Cardiac muscle cell (in vitro differentiated cells and primary cell): ENCODE results near the gene PRIM1. TPM values are rescaled to one million over a fixed set of nuclear protein-coding genes. Genes with fewer than 3 reads are reported as not detected.
"Not testable (repeated sequence)": the region's sequence is repeated elsewhere in the genome, so short reads cannot be mapped to it uniquely, and the experiment has no call there.

Source experiments
- DNase-seq, 2 donors: peaks; one replicate each; pipeline versions ENCODE4 v3.0.0 to v3.0.0-alpha.2; 2010 to 2017; ENCODE audit warnings: low read depth in 1 of 2, low spot score in 1 of 2
- H3K27ac ChIP-seq: fragments of 200-600 bp; sonication (generic); 2 replicates; pipeline ENCODE4 v1.5.1; 2016
- H3K27me3 ChIP-seq: fragments of 200-600 bp; sonication (generic); 2 replicates; pipeline ENCODE4 v1.6.0; 2016; ENCODE audit warnings: control low read depth
- H3K36me3 ChIP-seq: fragments of 200-600 bp; sonication (generic); 2 replicates; pipeline ENCODE4 v1.5.1; 2016; ENCODE audit warnings: control low read depth
- H3K4me1 ChIP-seq: fragments of 200-600 bp; sonication (generic); 2 replicates; pipeline ENCODE4 v1.8.1; 2017; ENCODE audit warnings: low read depth, mild to moderate bottlenecking, mixed run types
- H3K4me3 ChIP-seq: fragments of 200-600 bp; sonication (generic); 2 replicates; pipeline ENCODE4 v1.5.1; 2016; ENCODE audit warnings: mild to moderate bottlenecking
- H3K9me3 ChIP-seq: fragments of 200-600 bp; sonication (generic); 2 replicates; pipeline ENCODE4 v1.5.1; 2017; ENCODE audit warnings: low read depth, mild to moderate bottlenecking, control low read depth
- CTCF ChIP-seq: IDR thresholded peaks from 2 replicates; pipeline ENCODE4 v1.5.1; 2012; ENCODE audit warnings: low read depth, mild to moderate bottlenecking, low read length
- polyA plus RNA-seq: library from polyadenylated mRNA; unstranded; fragments of >200 nt; fragmentation: Nextera tagmentation; extraction: Ambion mirVana; gene quantifications from 2 replicates; pipeline ENCODE4 v1.2.1, GENCODE V29; 2016
- total RNA-seq: library from RNA; depleted of rRNA; stranded (reverse); fragments of >200 nt; gene quantifications from 2 replicates; pipeline ENCODE4 v1.2.3, GENCODE V29; 2016

PRIM1 gene
- total and polyA plus RNA-seq, 2 experiments from 2014 or later, result 6.0 to 15.4 TPM

DNA sequence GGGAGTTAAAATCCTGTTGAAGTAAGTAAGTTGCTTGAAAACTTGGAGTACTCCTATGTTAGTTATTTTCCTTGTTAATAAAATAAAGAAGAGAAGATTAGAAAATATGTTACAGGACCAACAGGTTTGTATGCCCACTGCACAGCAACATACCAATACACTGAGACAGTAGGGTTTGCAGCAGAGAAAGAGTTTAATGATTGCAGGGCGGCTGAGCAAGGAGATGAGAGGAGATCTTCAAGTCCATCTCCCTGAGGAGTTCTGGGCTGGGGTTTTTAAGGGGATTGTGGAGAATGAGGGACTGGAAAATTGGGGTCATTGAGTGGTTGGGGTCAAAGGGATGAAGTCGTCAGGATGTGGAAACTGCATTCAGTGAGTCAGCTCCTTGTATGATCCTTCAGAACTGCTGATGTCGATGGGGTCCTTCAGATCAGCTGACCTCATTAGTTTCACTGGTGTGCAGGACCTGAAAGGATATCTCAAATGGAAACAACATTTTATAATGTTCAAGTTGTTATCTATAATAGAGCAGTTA lies 6.7 kb upstream of the PRIM1 start:
- Histone ChIP-seq H3K9me3 (no peaks in the 10 kb centered on the region), H3K4me3 (no peak overlapping the region), H3K36me3 (no peaks in the 10 kb centered on the region), H3K4me1 (no peaks in the 10 kb centered on the region), H3K27ac (no peak overlapping the region), H3K27me3 (no peaks in the 10 kb centered on the region)
- DNase-seq, result peak in 1 of 2 donors; percentile 4
- TF ChIP-seq CTCF, result no peak

DNA sequence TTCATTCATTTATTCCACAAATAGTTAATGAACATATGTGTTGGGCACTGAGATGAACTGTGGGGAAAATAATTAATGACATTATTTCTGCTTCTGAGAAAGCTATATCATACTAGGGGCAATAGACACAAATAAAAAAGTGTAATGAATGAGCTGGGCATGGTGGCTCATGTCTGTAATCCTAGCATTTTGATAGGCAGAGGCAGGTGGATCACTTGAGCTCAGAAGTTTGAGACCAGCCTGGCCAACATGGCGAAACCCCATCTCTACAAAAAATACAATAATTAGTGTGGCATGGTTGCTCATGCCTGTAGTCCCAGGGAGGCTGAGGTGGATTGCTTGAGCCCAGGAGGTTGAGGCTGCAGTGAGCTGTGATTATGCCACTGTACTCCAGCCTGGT lies 5.8 kb upstream of the PRIM1 start:
- DNase-seq, H3K4me1 ChIP-seq, H3K4me3 ChIP-seq, H3K36me3 ChIP-seq, H3K27me3 ChIP-seq, H3K27ac ChIP-seq, H3K9me3 ChIP-seq: not testable (repeated sequence)

GRCh38 chr12:56753566-56753965 lies 1.4 kb upstream of the PRIM1 start:
- no peak for DNase-seq
- Histone ChIP-seq H3K27ac (no peak overlapping the region), H3K9me3 (no peaks in the 10 kb centered on the region), H3K36me3 (no peaks in the 10 kb centered on the region), H3K27me3 (no peaks in the 10 kb centered on the region), H3K4me1 (no peaks in the 10 kb centered on the region), H3K4me3 (no peak overlapping the region)
- no peak for TF ChIP-seq CTCF

- H3K9me3 ChIP-seq, H3K36me3 ChIP-seq, DNase-seq, H3K4me1 ChIP-seq, H3K27ac ChIP-seq, H3K27me3 ChIP-seq, H3K4me3 ChIP-seq: not testable (repeated sequence)
Observed at GRCh38 chr12:56750596-56750995, 1.5 kb downstream of the PRIM1 start.

DNA sequence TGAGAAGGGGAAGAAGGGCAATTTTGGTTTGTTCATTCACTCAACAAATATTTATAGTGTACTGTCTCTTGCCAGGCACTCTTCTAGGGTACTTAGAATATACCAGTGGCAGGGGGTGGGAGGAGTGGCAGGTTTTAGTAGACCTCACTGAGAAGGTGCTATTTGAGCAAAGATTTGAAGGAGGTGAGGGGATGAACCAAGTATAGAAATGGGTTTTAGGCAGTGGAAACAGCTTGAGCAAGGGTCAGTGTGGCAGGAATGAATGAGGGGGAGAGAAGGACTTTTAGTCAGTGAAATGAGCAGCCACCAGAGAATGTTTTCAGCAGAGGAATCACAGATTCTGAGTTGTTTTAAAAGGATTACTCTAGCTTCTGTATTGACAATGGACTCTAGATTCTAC lies 2.3 kb downstream of the PRIM1 start:
- no peak for DNase-seq
- Histone ChIP-seq H3K27me3 (no peaks in the 10 kb centered on the region), H3K27ac (no peak overlapping the region), H3K36me3 (no peaks in the 10 kb centered on the region), H3K9me3 (no peaks in the 10 kb centered on the region), H3K4me3 (no peak overlapping the region), H3K4me1 (no peaks in the 10 kb centered on the region)
- no peak for TF ChIP-seq CTCF

DNA sequence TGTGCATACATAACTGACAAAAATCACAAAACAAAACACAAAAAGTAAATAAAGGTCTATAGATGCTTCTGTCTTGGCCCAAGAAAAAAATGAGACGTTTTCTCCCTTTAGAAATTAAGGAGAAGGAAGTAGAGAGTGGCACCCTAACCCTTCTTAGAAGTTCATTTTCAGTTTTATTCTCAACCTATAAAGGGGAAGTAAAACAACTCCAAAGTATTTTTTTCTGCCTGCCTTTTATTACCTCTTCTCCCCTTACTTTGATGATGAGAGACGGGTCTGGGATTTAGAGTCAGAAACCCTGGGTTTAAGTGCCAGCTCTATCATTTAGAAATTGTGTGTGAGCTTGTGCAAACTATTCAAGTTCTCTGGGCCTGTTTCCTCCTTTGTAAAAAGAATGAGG lies 2.8 kb downstream of the PRIM1 start:
- no peak overlapping the region for H3K27ac ChIP-seq
- DNase-seq, result no peak
- H3K9me3 ChIP-seq, result no peaks in the 10 kb centered on the region
- H3K36me3 ChIP-seq, result no peaks in the 10 kb centered on the region
- H3K4me1 ChIP-seq, result no peaks in the 10 kb centered on the region
- H3K27me3 ChIP-seq, result no peaks in the 10 kb centered on the region
- no peak for TF ChIP-seq CTCF
- H3K4me3 ChIP-seq, result no peak overlapping the region
